ENCODE data around the gene CELF5.

GRCh38 chr19:3325451-3325850 lies 101.0 kb downstream of the CELF5 start:
- TF ChIP-seq CTCF (tag by site-specific recombination; IDR thresholded peaks at IDR 0.05) (no peak), ZBTB10 (tag by site-specific recombination; IDR thresholded peaks at IDR 0.05) (no peak)
